ENCODE measurements around the gene XDH. TPM values are rescaled to one million over a fixed set of nuclear protein-coding genes. Genes with fewer than 3 reads are reported as not detected.

The XDH gene
- total RNA-seq, 1 experiment from 2014 or later = 0.08 TPM

GRCh38 chr2:31384351-31384750, 30.2 kb downstream of the XDH start:
- TF ChIP-seq CTCF (IDR thresholded peaks at IDR 0.05) (no peak), REST (IDR thresholded peaks at IDR 0.05; ENCODE audit: insufficient read depth in 1 of 2, low read depth in 2 of 2, low read length in 1 of 2) (no peak), TCF7L2 (IDR thresholded peaks at IDR 0.05; ENCODE audit: low read depth, low read length) (no peak), POLR2AphosphoS5 (IDR thresholded peaks at IDR 0.05; ENCODE audit: low read depth, low read length) (no peak), SIN3A (IDR thresholded peaks at IDR 0.05; ENCODE audit: borderline replicate concordance, insufficient read depth, low read depth, low read length) (no peak)
- Histone ChIP-seq H3K27ac (ENCODE audit: low read length) (no peak overlapping the region), H3K36me3 (ENCODE audit: control insufficient read depth, insufficient read depth, low read length) (no peaks in the 10 kb centered on the region), H3K4me3 (ENCODE audit: low read depth in 2 of 2, low read length in 2 of 2) (no peak overlapping the region), H3K27me3 (ENCODE audit: control insufficient read depth, insufficient read depth, low read length) (no peaks in the 10 kb centered on the region), H3K9me3 (ENCODE audit: control insufficient read depth, insufficient read depth, low read depth, low read length) (no peaks in the 10 kb centered on the region), H3K4me1 (ENCODE audit: control insufficient read depth, insufficient read depth, low read length) (no peaks in the 10 kb centered on the region)
- intact Hi-C loops (cut with micrococcal nuclease; ENCODE audit: unreplicated experiment) = no loop called here
- peak; percentile 73; the same call in 1 of the 2 replicates for ATAC-seq
- ChIA-PET CTCF (no interaction called here), POLR2A (interaction anchor here (0.5 kb wide), 1 partner anchor 473 kb away, joined by 3 read pairs; no protein-coding TSS in a partner anchor)
- in situ Hi-C loops (cut with HindIII; ENCODE audit: low pct_unique_long_range_greater_than_20kb, low sequenced_read_pairs) = no loop called here
- no TSS peak for BruUV-seq (replicated peaks)
- no peak for DNase-seq (ENCODE audit: low read depth, low spot score)

GRCh38 chr2:31383471-31384153, 30.9 kb downstream of the XDH start:
- no peaks in the 10 kb centered on the region for H3K4me1 ChIP-seq (ENCODE audit: control insufficient read depth, insufficient read depth, low read length)
- POLR2A ChIA-PET = interaction anchor here (0.5 kb wide), 1 partner anchor 474 kb away, joined by 3 read pairs; no protein-coding TSS in a partner anchor
- ATAC-seq (no peak), DNase-seq (ENCODE audit: low read depth, low spot score) (no peak)
- CTCF ChIA-PET = no interaction called here
- H3K27ac ChIP-seq (ENCODE audit: low read length) = no peak overlapping the region
- H3K4me3 ChIP-seq (ENCODE audit: low read depth in 2 of 2, low read length in 2 of 2) = no peak overlapping the region
- H3K9me3 ChIP-seq (ENCODE audit: control insufficient read depth, insufficient read depth, low read depth, low read length) = no peaks in the 10 kb centered on the region
- H3K36me3 ChIP-seq (ENCODE audit: control insufficient read depth, insufficient read depth, low read length) = no peaks in the 10 kb centered on the region
- in situ Hi-C loops (cut with HindIII; ENCODE audit: low pct_unique_long_range_greater_than_20kb, low sequenced_read_pairs) (no loop called here), intact Hi-C loops (cut with micrococcal nuclease; ENCODE audit: unreplicated experiment) (no loop called here)
- H3K27me3 ChIP-seq (ENCODE audit: control insufficient read depth, insufficient read depth, low read length) = no peaks in the 10 kb centered on the region
- TF ChIP-seq TCF7L2 (IDR thresholded peaks at IDR 0.05; ENCODE audit: low read depth, low read length) = no peak
- TF ChIP-seq SIN3A (IDR thresholded peaks at IDR 0.05; ENCODE audit: borderline replicate concordance, insufficient read depth, low read depth, low read length) = no peak
- no peak for TF ChIP-seq CTCF (IDR thresholded peaks at IDR 0.05)
- no peak for TF ChIP-seq POLR2AphosphoS5 (IDR thresholded peaks at IDR 0.05; ENCODE audit: low read depth, low read length)
- no peak for TF ChIP-seq REST (IDR thresholded peaks at IDR 0.05; ENCODE audit: insufficient read depth in 1 of 2, low read depth in 2 of 2, low read length in 1 of 2)
- no TSS peak for BruUV-seq (replicated peaks)

All from Panc1 (cell line).